BE2C (cell line): ENCODE results near the gene KRT72.

Experiments
- DNase-seq: peaks from one replicate; pipeline ENCODE4 v3.0.0-alpha.2; 2020
- H3K27me3 ChIP-seq: fragments of 250-450 bp; sonication (Bioruptor Pico); 2 replicates; pipeline ENCODE4 v1.5.1; 2020; ENCODE audit warnings: mild to moderate bottlenecking
- H3K36me3 ChIP-seq: fragments of 250-450 bp; sonication (Bioruptor Pico); 2 replicates; pipeline ENCODE4 v1.5.1; 2020; ENCODE audit warnings: mild to moderate bottlenecking
- H3K4me1 ChIP-seq: fragments of 250-450 bp; sonication (Bioruptor Pico); 2 replicates; pipeline ENCODE4 v1.5.1; 2020
- H3K4me3 ChIP-seq: 2 replicates; pipeline ENCODE4 v1.5.1; 2011; ENCODE audit warnings: low read depth, low read length
- H3K9me3 ChIP-seq: fragments of 250-450 bp; sonication (Bioruptor Pico); 2 replicates; pipeline ENCODE4 v1.5.1; 2020
- CTCF ChIP-seq: IDR thresholded peaks from 2 replicates; pipeline ENCODE4 v1.5.1; 2012; ENCODE audit warnings: mild to moderate bottlenecking, low read depth, low read length

The KRT72 gene

GRCh38 chr12:52539821-52540173, 61.5 kb downstream of the KRT72 start:
- Histone ChIP-seq H3K9me3 (no peaks in the 10 kb centered on the region), H3K4me3 (no peak overlapping the region), H3K36me3 (no peaks in the 10 kb centered on the region), H3K4me1 (no peaks in the 10 kb centered on the region), H3K27me3 (no peaks in the 10 kb centered on the region; the same call in 1 of the 2 replicates)
- no peak for DNase-seq
- no peak for TF ChIP-seq CTCF

GRCh38 chr12:52539083-52539820, 62.0 kb downstream of the KRT72 start:
- Histone ChIP-seq H3K4me3 (no peak overlapping the region), H3K9me3 (no peaks in the 10 kb centered on the region), H3K4me1 (no peaks in the 10 kb centered on the region), H3K27me3 (no peaks in the 10 kb centered on the region; the same call in 1 of the 2 replicates), H3K36me3 (no peaks in the 10 kb centered on the region)
- no peak for TF ChIP-seq CTCF
- DNase-seq: no peak

- no peak overlapping the region for H3K4me3 ChIP-seq
- peaks cover 3% of the 10 kb centered on the region for H3K27me3 ChIP-seq
- no peaks in the 10 kb centered on the region for H3K36me3 ChIP-seq
- H3K9me3 ChIP-seq: no peaks in the 10 kb centered on the region
- H3K4me1 ChIP-seq: no peaks in the 10 kb centered on the region
- TF ChIP-seq CTCF: no peak
- DNase-seq: no peak
Observed at GRCh38 chr12:52537101-52537500, 64.2 kb downstream of the KRT72 start.
